Muscle of back (tissue), 11 donors: ENCODE data around the gene BDP1. TPM values are rescaled to one million over a fixed set of nuclear protein-coding genes. Genes with fewer than 3 reads are reported as not detected.
A peak's percentile ranks its signal among the peaks of the same experiment; 100 is the strongest.
"Not testable (repeated sequence)": the region's sequence is repeated elsewhere in the genome, so short reads cannot be mapped to it uniquely, and the experiment has no call there.

Experiments used
- DNase-seq, 3 donors: peaks; one replicate each; pipeline versions ENCODE4 v3.0.0 to v3.0.0-alpha.2; 2013
- polyA plus RNA-seq, 10 donors: library from polyadenylated mRNA; unstranded; fragments of 120-200 nt; gene quantifications; one replicate each; pipeline ENCODE4 v1.2.1, GENCODE V29; 2013; ENCODE audit not compliant: insufficient read length in 10 of 10

Gene BDP1
- polyA plus RNA-seq, 10 donors = 21.0 to 34.6 (median 27.8) TPM

GRCh38 chr5:71569748-71570509, 114.5 kb downstream of the BDP1 start:
- no peak for DNase-seq

GRCh38 chr5:71571811-71572210, 116.4 kb downstream of the BDP1 start:
- DNase-seq = not testable (repeated sequence)

- DNase-seq = no peak
Measured at GRCh38 chr5:71573591-71573990, 118.1 kb downstream of the BDP1 start.

DNA sequence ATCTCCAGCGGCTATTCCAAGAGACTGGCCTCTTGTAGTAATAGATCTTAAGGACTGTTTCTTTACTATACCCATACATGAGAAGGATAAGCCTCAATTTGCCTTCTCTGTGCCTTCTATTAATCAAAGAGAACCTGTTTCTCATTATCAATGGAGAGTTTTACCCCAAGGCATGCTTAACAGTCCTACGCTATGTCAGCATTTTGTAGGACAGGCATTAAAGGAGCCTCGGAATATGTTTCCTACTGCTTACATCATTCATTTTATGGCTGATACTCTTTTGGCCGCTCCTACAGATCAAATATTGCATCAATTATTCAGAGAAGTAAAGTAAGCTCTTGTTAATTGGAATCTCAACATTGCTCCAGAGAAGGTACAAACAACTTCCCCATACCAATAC, 120.1 kb downstream of the BDP1 start:
- DNase-seq = not testable (repeated sequence)

DNA sequence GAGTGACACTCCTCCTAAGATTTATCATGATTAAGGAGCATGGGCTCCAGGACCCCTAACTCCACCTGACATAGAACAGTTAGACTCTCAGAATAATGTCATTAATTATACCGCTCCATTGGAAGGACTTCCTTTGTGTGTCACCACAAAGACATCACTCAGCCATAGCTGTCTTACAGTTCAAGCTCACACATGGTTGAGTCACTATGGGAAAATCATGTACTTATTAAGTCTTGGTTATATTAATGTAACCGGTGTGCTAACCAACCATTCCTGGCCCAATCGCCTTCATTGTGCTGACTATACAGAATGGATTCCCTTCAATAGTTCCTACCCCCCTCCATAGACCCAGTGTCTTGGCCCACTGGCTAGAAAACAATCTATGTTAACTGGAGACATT, 120.8 kb downstream of the BDP1 start:
- DNase-seq = no peak

GRCh38 chr5:71577839-71578238, 122.4 kb downstream of the BDP1 start:
- not testable (repeated sequence) for DNase-seq

GRCh38 chr5:71582945-71583584, 127.6 kb downstream of the BDP1 start:
- no peak for DNase-seq

DNA sequence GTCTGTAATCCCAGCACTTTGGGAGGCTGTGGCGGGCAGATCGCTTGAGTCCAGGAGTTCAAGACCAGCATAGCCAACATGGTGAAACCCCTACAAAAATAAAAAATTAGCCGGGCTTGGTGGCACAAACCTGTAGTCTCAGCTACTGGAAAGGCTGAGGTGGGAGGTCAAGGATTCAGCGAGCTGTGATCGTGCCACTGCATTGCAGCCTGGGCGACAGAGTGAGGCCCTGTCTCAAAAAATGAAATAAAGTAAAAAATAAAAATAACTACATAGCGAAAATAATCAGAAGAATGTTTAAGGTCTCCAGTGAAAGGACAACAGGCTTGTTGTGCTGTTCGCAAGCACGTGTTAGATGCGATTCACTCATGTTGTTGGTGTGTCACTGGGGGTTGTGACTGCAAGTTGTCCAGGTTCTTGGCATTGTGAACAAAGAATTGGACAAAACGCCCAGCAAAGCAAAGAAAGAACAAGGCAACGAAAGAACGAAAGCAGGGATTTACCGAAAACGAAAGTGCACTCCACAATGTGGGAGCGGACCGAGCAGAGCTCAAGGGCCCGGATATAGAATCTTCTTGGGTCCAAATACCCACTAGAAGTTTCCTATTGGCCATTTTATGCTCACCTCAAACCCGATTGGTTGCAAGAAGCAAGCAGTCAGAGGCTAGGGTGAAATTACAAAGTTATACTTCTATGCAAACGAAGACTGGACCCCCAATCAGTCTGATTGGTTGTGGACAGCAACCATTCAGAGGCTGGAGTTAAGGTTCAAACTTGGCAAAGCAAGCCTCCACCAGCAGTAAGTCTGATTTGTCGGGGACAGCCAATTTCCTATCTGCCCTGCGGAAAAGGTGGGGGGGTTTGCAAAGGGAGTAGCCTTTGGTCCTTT, 130.8 kb downstream of the BDP1 start:
- DNase-seq = peak in 2 of 3 donors; percentile 9 to 23

- DNase-seq = peak; percentile 93 to 98 (median 93)
Measured at GRCh38 chr5:71586941-71587765, 131.7 kb downstream of the BDP1 start, which contains the start of gene MCCC2. TSS of gene MCCC2 (plus strand) at chr5:71587340. CDS start at chr5:71587426, 86 bp downstream.

DNA sequence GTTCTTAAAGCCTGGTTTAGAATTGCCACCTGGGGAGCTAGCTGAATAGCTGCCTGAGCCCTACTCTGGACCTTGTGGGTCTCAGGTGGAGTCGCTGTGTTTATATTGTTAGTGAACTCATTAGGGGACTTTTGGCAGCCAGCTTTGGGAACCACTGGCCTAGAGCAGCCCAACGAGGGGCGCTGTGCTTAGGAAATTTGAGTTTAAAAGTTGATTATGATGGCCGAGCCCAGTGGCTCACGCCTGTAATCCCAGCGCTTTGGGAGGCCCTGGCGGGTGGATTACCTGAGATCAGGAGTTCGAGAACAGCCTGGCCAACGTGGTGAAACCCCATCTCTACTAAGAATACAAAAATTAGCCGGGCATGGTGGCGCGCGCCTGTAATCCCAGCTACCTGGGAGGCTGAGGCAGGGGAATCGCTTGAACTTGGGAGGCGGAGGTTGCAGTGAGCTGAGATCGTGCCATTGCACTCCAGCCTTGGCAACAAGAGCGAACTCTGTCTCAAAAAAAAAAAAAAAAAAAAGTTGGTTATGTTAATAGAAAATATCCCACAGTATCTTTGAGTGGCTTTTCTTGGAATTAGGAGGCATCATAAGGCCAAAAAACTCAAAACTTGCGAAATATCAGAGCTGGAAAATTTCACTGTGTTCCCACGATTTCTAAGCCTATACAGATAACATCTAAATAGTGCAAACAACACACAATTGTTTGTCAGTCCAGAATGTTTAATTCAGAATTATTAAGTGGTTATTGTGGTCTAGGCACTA, 132.5 kb downstream of the BDP1 start:
- DNase-seq = peak in 1 of 3 donors; percentile 0

DNA sequence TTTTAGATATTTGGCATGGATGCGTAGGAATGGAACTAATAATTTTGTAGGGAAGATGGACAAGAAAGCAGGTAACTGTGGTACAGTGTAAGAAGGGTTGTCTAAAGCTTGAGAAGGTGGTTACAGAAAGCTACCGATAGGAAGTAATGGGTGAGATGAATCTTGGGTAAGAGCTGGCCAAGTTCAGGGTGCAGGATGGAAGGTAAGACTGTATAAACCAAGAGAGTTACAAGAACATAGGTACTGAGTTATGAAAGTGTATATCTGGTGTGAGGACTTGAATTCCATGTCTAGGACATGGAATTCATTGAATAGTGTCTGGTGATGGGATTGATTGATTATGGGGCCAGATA, 133.1 kb downstream of the BDP1 start:
- no peak for DNase-seq

- DNase-seq = no peak
Measured at GRCh38 chr5:71589903-71590302, 134.5 kb downstream of the BDP1 start.

DNA sequence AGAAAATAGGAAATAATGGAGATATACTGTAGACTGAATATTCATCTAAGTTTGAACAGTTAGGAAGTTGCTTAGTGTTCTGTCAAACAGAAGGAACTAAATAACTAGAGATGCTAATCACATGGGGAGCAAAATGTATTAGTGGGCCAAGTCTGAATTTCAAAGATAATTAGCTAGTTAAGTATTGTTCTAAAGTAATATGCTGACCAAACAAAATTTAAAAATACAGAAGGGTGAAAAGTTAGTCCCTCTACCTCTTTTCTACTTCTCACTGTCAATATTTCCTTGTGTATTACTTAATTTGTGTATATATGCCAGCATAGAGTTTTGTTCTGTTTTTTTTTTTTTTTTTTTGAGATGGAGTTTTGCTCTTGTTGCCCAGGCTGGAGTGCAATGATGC, 135.6 kb downstream of the BDP1 start:
- no peak for DNase-seq

- no peak for DNase-seq
Measured at GRCh38 chr5:71596169-71596568, 140.7 kb downstream of the BDP1 start.

GRCh38 chr5:71597001-71597400, 141.6 kb downstream of the BDP1 start:
- no peak for DNase-seq

DNA sequence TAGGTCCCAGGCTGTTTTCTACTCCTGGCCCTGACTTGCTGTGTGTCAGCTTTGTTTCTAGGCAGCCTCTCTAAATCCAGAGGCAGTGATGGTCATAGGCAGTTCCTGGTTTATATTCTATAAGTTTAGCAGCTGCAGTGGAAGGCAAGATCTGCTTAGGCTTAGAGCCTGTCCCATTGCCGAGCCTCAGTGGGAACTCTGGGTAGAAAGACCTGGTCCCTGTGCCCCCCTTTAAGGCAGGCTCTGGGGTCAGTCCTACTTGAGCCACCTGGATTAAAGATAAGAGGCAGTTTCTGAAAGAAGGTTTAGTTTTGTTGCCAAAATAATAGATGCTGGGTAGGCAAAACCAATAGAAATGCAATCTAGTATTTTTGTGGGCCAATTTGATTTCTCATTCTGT, 145.3 kb downstream of the BDP1 start:
- no peak for DNase-seq

GRCh38 chr5:71601222-71602026, 146.0 kb downstream of the BDP1 start:
- DNase-seq = peak; percentile 11 to 64 (median 16)

DNA sequence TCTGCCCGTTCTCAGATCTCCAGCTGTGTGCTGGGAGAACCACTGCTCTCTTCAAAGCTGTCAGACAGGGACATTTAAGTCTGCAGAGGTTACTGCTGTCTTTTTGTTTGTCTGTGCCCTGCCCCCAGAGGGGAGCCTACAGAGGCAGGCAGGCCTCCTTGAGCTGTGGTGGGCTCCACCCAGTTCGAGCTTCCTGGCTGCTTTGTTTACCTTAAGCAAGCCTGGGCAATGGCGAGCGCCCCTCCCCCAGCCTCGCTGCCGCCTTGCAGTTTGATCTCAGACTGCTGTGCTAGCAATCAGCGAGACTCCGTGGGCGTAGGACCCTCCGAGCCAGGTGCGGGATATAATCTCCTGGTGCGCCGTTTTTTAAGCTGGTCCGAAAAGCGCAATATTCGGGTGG, 154.5 kb downstream of the BDP1 start:
- not testable (repeated sequence) for DNase-seq

- DNase-seq = no peak
Measured at GRCh38 chr5:71615809-71616208, 160.4 kb downstream of the BDP1 start.
